HepG2 (cell line): ENCODE results near the gene CDC37L1.

ENCODE experiments used
- CHD2 ChIP-seq: IDR thresholded peaks from 2 replicates; pipeline ENCODE4 v1.6.1; 2011; ENCODE audit warnings: low read depth, low read length, improper control_type of control experiment
- ZEB1 ChIP-seq: IDR thresholded peaks from 2 replicates; pipeline ENCODE4 v1.6.1; 2012; ENCODE audit warnings: mild to moderate bottlenecking, low read depth, inconsistent platforms; ENCODE audit not compliant: insufficient replicate concordance
- TF ChIP-seq, protein P1 (sequence below): sonication (generic); formaldehyde crosslinking; IDR thresholded peaks from 2 replicates; pipeline ENCODE4 v1.4.0; 2020; ENCODE audit warnings: missing genetic modification reagents

- TF ChIP-seq CHD2 (no peak), ZEB1 (no peak)
- TF ChIP-seq, protein P1, sequence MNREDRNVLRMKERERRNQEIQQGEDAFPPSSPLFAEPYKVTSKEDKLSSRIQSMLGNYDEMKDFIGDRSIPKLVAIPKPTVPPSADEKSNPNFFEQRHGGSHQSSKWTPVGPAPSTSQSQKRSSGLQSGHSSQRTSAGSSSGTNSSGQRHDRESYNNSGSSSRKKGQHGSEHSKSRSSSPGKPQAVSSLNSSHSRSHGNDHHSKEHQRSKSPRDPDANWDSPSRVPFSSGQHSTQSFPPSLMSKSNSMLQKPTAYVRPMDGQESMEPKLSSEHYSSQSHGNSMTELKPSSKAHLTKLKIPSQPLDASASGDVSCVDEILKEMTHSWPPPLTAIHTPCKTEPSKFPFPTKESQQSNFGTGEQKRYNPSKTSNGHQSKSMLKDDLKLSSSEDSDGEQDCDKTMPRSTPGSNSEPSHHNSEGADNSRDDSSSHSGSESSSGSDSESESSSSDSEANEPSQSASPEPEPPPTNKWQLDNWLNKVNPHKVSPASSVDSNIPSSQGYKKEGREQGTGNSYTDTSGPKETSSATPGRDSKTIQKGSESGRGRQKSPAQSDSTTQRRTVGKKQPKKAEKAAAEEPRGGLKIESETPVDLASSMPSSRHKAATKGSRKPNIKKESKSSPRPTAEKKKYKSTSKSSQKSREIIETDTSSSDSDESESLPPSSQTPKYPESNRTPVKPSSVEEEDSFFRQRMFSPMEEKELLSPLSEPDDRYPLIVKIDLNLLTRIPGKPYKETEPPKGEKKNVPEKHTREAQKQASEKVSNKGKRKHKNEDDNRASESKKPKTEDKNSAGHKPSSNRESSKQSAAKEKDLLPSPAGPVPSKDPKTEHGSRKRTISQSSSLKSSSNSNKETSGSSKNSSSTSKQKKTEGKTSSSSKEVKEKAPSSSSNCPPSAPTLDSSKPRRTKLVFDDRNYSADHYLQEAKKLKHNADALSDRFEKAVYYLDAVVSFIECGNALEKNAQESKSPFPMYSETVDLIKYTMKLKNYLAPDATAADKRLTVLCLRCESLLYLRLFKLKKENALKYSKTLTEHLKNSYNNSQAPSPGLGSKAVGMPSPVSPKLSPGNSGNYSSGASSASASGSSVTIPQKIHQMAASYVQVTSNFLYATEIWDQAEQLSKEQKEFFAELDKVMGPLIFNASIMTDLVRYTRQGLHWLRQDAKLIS (CRISPR knock-in tag) = no peak
Measured at GRCh38 chr9:4670591-4670990, 8.8 kb upstream of the CDC37L1 start.
